ENCODE data around the gene HRK.

DNA sequence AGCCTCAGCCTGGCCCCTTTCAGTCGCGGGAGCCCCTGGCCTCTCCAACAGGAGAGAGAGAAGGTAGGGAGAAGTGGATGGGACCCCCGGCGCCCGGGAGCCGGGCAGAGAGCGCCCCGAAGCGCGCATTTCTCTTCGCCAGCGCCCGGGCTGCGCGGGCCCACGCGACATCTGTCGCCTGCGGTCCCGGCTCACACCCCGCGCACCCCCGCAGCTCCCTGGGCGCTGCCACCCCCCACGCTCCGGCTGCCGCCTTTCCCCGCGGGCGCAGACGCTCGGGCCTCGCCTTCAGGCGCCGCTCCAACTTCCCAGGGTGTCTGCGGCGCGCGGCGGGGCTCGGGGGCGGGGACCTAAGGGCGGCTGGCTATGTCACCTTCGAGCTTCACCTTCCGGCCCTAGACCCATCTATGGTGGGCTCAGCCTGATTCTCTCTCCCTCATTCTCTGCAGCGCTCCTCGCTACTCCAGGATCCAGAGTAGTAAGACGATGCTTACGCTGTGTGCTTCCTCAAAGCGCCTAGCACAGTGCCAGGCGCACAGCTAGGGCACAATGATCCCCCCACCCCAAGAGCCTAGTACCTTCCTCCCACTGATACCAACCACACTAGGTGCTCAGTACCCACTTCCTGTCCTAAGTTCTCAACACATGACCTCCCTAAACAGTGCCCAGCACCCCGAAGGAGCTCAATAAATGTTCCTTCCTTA, 1.6 kb downstream of the HRK start:
- no peak for TF ChIP-seq POLR2A (IDR thresholded peaks at IDR 0.05; ENCODE audit: low read depth, low read length)
- TF ChIP-seq POLR2AphosphoS5 (IDR thresholded peaks at IDR 0.05; ENCODE audit: low read depth, low read length) = no peak
